Lower leg skin (tissue), 4 donors: Measurements from ENCODE around the gene UCHL5. TPM values are rescaled to one million over a fixed set of nuclear protein-coding genes. Genes with fewer than 3 reads are reported as not detected.

ENCODE experiments used
- DNase-seq, 2 donors: peaks; one replicate each; pipeline ENCODE4 v3.0.0-alpha.2; 2019; ENCODE audit warnings: low spot score in 2 of 2
- H3K4me3 ChIP-seq: fragments of 200-600 bp; sonication (generic); 2 replicates; pipeline ENCODE4 v1.5.1; 2017; ENCODE audit warnings: mild to moderate bottlenecking, low read depth; ENCODE audit not compliant: poor library complexity, severe bottlenecking
- POLR2A ChIP-seq, 2 donors: fragments of 450-650 bp; IDR thresholded peaks; one replicate each; pipeline ENCODE4 v1.6.1; 2016 to 2017; ENCODE audit warnings: antibody characterized with exemption in 2 of 2, mild to moderate bottlenecking in 1 of 2, moderate library complexity in 1 of 2
- WGBS, 2 donors: methylation state at CpG; one replicate each; pipeline ENCODE4 v1.1.5; 2018; 5-methylcytosine and 5-hydroxymethylcytosine counted together
- intact Hi-C: fragments of 100-400 bp; cut with DNase I; formaldehyde crosslinking; loops from one replicate; pipeline ENCODE4 v1.15.0; 2023; ENCODE audit warnings: low total_unique reads
- total RNA-seq, 4 donors: library from RNA; depleted of rRNA; stranded (reverse); fragments of >200 nt; gene quantifications; one replicate each; pipeline ENCODE4 v1.1.0, GENCODE V29; 2016
- TF ChIP-seq, protein P1 (sequence below), 3 donors: fragments of 450-650 bp; IDR thresholded peaks; one replicate each; pipeline ENCODE4 v1.5.1; 2016; ENCODE audit warnings: antibody characterized with exemption in 3 of 3, mild to moderate bottlenecking in 3 of 3, moderate library complexity in 2 of 3

Gene UCHL5
- total RNA-seq = 10 to 100 TPM; 25.5 to 57.9 (median 37.7) TPM

GRCh38 chr1:193059282-193060114 lies at the start of gene UCHL5, which contains the start of gene RO60:
UCHL5 (minus strand) TSS chr1:193059360; CDS start chr1:193059260, 100 bp downstream.
RO60 (plus strand) TSS chr1:193059612; CDS start chr1:193069055, 9,443 bp downstream.
- DNase-seq = peak; percentile 97 to 99
- TF ChIP-seq POLR2A (IDR thresholded peaks at IDR 0.05) = no peak
- TF ChIP-seq, protein P1, sequence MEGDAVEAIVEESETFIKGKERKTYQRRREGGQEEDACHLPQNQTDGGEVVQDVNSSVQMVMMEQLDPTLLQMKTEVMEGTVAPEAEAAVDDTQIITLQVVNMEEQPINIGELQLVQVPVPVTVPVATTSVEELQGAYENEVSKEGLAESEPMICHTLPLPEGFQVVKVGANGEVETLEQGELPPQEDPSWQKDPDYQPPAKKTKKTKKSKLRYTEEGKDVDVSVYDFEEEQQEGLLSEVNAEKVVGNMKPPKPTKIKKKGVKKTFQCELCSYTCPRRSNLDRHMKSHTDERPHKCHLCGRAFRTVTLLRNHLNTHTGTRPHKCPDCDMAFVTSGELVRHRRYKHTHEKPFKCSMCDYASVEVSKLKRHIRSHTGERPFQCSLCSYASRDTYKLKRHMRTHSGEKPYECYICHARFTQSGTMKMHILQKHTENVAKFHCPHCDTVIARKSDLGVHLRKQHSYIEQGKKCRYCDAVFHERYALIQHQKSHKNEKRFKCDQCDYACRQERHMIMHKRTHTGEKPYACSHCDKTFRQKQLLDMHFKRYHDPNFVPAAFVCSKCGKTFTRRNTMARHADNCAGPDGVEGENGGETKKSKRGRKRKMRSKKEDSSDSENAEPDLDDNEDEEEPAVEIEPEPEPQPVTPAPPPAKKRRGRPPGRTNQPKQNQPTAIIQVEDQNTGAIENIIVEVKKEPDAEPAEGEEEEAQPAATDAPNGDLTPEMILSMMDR (IDR thresholded peaks at IDR 0.05) = no peak
- intact Hi-C loops = no loop called here
- WGBS, 2 donors = 0% methylated on average over 41 to 49 of the region's 74 CpGs
- H3K4me3 ChIP-seq = peak within 1 kb of the TSS; percentile 87

GRCh38 chr1:193108471-193108870 lies 49.3 kb upstream of the UCHL5 start:
- TF ChIP-seq POLR2A (IDR thresholded peaks at IDR 0.05) = no peak
- TF ChIP-seq, protein P1 (IDR thresholded peaks at IDR 0.05) = no peak
- intact Hi-C loops = no loop called here
- DNase-seq = no peak
- 57 to 63% methylated on average over 3 of the region's 3 CpGs for WGBS, 2 donors
- H3K4me3 ChIP-seq = no peak overlapping the region

DNA sequence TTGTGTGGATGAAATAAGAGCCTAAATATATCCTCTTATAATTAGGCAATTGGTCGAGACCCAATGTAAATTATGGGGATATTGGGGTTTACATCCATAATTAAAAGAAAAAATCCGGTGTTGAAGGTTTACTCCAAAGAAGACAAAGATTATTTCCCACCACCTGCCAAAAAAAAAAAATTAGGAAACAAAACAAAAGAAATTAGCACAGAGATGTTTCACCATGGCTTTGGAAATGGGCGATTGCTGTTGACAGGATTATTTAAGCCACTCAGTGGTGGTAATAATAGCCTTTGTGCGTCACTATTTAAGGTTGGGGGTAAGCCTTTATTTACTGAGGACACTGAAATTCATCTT lies 46.6 kb upstream of the UCHL5 start:
- TF ChIP-seq POLR2A (IDR thresholded peaks at IDR 0.05) = no peak
- TF ChIP-seq, protein P1 (IDR thresholded peaks at IDR 0.05) = no peak
- intact Hi-C loops = no loop called here
- peak overlapping the region; percentile 85 for H3K4me3 ChIP-seq
- 28 to 31% methylated on average over 4 of the region's 4 CpGs for WGBS, 2 donors
- no peak for DNase-seq

DNA sequence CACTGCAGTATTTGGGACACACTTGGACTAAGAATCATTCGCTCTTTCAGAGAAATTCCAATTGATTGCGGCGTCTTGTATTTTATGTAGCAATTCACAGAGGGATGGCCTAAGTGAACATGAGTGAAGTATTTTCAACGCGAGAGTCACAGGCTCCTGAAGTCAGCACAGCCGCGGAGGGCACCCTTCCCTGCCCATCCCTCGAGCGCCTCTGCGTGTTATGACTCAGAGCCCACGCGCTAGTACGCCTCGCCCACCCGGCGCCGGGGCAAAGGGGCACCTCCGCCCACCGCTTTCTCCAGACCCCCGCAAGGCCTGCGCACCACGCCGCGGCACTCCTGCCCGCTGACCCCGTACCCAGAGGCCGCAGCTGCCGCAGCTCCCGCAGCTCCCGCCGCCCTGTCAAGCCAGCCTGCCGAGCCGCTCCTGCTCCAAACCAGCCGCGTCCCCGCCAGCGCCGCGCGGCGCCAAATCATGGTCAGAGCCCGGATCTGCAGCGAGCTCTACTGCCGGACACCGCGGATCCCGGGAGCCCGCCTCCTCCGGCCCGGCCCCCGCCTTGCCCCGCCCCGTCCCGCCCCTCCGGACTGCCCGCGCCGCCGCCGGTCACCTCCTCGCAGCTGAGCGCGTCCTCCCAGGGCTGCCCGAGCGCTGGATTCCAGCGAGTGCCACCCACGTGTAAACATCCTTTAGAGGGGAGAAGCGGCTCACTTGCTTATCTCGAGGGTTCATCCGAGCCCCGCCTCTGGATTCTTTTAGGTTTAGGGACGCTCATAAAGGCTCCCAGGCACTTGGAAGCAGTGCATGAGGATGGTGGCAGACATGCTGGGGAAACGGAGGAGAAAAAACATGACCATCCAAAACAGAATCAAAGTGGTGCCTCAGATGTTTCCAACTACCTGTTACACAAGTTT lies 46.0 kb upstream of the UCHL5 start, which contains the start of gene GLRX2:
Gene GLRX2 (minus strand): TSS at position 508 of the 914 bp plus-strand sequence. CDS start 32 bp downstream, at position 476.
- intact Hi-C loops = no loop called here
- TF ChIP-seq, protein P1 (IDR thresholded peaks at IDR 0.05) = no peak
- no peak for TF ChIP-seq POLR2A (IDR thresholded peaks at IDR 0.05)
- WGBS, 2 donors = 0% methylated on average over 36 to 58 of the region's 73 CpGs
- peak within 1 kb of the TSS; percentile 85 for H3K4me3 ChIP-seq
- DNase-seq = peak; percentile 74 to 96

GRCh38 chr1:193104502-193104906 lies 45.3 kb upstream of the UCHL5 start:
- intact Hi-C loops = no loop called here
- peak; percentile 46 to 89 for DNase-seq
- peak overlapping the region; percentile 85 for H3K4me3 ChIP-seq
- WGBS, 2 donors = 0% methylated on average over 24 of the region's 24 CpGs
- TF ChIP-seq, protein P1 (IDR thresholded peaks at IDR 0.05) = no peak
- TF ChIP-seq POLR2A (IDR thresholded peaks at IDR 0.05) = no peak
